Effector CD4-positive, alpha-beta T cell (primary cell): ENCODE measurements around the gene HJV.
A peak's percentile ranks its signal among the peaks of the same experiment; 100 is the strongest.

ENCODE experiments used
- DNase-seq: peaks from one replicate; pipeline ENCODE4 v3.0.0-alpha.2; 2020

HJV gene

DNA sequence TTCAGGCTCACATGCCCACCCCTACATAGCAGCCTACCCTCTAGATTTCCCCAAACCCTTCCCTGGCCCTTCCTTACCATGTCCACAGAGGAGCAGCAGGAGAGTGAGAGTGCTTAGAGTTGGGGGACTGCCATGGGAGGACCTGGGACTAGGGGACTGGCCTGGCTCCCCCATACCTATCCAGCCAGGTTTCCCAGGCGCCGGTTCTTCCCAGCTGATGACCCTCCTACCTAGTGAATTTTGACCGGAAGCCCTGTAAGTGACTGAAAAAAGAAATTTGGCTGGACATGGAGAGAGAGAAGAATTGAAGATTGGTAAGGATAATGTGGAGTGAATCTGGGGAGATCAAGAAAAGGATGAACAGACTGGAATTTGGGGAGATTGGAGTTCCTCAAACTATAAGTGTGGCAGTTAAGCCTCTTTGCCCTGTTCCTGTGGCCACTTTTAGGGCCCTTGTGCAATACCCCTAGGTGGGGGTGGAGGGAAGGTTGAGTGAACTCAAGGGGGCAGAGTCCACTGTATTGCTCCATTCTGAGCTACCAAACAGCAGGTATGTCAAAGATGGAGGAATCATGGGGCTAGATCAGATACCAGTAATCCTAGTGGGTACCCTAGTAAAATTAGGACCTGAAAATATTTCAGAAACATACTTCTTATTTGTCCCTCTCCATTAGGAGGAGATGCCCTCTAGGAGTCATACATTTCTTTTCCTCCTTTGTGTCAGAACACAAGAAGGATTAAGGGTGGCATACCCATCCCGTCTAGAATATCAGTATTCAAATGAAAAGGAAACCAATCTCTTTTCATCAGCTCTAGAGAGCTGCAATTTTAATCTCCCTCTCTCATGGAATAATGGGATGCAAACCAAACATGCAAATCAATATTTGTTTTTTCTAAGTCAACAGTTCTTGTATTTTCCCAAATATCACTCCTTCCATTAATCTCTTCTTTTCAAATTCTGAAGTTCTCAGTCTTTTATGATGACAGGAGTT lies 1.2 kb downstream of the HJV start:
- no peak for DNase-seq

DNA sequence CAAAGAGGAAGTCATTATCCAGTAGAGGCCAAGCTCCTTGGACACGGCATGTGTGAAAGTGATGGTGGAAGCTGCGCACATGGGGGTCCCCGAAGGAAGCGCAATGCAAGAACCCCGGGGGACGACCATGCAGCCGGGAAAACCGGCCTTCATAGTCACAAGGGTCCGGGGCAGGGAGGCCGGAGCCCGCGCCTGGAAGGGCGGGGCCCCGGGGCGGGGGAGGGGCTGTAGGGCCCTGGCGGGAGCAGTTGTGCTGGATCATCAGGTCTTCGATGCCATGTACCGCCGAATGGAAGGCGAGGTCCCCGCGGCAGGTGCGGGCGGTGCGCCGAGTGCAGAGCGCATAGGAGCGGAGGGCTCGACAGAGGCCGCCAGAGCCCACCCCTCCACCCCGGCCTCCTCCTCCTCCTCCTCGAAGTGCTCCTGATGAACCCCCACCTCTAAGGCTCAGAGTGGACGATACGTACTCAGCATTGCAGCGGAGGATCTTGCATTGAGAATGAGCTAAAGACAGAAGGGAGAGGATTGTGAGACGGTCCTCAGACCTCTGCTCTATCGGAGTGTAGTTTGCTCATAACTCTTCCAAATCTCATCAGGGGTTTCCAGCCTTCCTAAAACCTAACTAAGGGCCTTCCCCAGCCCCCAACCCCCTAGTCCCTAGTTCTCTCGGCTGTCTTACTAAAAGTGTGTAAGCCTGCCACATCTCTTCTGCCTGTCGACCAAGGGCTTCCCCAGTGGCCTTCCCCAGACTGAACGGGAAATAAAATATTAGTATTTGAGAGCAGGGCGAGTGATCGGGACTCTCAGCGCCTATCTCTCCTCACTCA lies 2.1 kb downstream of the HJV start:
- DNase-seq: no peak

- DNase-seq: no peak
Observed at GRCh38 chr1:146016891-146017290, 4.6 kb downstream of the HJV start.

DNA sequence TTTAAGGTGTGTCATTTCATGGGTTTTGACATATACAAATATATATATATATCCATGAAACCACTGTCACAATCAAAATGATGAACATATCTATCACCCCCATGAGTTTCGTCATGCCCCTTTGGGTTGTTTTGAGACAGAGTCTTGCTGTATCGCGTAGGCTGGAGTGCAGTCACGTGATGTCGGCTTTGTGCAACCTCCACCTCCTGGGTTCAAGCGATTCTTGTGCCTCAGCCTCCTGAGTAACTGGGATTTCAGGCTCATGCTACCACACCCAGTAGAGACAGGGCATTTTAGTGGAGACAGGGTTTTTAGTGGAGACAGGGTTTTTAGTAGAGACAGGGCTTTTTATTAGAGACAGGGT lies 8.0 kb downstream of the HJV start:
- DNase-seq: no peak

DNA sequence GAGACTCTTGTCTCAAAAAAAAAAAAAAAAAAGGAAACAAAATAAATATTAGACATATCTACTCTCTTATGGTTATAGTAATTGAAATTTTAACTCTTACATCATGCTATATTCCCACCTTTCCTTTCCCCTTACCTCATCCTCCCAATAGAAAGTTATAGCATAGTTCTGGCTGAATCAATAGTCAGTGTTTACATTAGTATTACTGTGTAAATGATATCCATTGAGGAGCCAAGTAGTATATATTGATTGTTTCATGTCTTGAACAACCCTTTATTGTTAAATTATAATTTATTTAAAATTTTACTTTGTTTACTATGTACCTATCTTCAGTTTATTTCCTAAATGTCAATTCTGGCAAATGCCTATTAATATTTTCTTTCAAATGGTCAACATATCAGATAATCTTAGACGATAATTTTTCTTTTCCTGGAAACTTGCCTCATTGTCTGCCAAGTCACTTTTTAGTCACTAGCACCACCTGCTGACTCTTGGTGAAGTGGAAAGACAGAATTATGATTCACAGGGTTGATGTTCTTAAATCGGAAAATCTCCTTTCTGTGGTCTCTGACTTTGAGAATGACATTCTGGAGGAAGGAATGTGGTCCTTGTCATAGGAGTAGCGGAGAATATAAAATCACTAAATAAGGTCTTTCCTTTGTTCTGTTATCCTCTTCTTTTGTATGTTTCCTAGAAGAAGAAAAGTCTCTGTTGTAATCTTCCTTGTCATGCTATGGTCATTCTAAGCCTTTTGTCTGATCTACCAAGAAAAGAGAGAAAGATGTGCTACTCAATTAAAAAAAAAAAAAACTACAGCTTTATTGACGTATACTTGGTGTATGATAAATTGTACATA lies 8.6 kb downstream of the HJV start:
- peak; percentile 57 for DNase-seq

GRCh38 chr1:146010126-146010738 lies 11.3 kb downstream of the HJV start:
- no peak for DNase-seq

GRCh38 chr1:146007489-146008133 lies 13.9 kb downstream of the HJV start:
- DNase-seq: no peak

GRCh38 chr1:146001709-146002108 lies 19.8 kb downstream of the HJV start:
- no peak for DNase-seq

DNA sequence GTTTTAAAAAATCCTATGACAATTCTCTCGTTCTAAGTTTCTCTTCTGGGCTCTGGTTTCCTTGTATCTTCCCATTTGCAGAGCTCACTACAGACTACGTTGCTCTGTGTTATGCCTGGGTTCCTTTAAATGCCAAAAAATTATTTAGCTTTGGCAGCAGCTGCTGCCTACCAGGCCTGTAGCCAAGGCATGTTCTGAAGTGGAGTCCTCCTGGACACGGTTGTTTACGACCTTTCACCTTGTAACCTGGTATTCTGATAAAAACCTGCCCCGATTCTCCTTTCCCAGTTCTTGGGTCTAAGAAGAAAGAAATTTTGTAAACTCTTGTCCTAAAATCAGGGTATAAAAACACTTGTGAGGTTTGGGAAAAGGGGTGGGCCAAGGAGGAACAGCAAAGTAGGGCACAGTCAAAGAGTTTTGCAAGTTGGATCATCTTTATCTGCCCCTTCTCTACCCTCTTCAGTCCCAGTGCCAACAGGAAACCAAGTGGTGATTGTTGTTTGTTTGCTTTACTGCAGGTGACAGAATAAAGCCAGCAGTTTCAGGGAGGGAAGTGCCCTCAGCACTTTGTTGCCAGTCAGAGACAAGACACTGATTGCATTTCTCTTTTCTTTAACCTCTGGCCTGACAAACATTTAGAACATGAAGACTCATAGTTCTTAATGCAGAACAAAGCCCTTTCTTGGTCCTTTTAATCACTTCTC lies 22.1 kb downstream of the HJV start:
- peak; percentile 35 for DNase-seq

DNA sequence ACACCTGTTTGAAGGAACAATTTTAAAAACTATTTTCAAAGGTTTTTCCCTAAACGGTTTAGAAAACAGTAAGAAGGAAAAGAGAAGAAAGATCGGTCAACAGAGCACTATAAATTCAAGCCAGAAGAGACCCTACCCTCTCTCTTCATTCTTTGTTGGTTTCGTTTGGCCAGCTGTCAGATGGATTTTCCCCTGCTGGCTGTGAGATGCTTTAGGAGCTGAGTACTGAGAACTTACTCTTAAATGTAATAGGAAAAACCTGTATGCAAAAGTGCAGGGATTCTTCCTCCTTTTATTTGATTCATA lies 23.9 kb downstream of the HJV start:
- no peak for DNase-seq

DNA sequence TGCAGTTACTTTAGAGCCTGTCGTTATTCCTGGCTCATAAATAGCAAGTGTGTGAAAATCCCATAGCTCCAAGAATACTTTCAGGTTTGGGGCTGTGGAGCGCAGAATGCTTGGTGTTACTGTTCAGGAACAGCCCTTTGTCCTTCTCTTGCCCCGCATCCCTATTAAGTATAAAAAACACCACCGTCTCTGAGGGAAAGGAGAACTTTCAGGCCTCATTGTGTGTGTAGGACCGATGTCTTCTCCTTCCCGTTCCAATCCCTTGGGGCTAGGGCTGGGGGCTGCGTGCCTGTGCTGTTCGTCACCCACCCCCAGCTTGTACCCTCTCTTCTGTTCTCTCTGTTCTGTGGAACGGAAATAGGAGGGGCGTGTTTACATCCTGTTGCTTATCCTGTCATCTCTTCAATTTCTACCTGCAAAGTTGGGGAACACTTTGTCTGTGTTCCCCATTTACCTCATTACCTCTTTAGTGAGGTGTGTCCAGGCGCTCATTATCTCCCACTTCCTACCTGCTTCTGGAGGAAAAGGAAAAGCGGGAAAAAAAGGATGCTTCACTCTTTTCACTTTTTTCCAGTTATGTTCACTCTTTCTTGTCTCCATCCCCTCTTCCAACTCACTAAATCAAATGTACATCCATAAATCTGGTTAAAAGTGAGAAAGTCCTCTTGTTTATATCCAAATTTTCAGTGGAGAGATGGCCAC lies 24.4 kb downstream of the HJV start:
- DNase-seq: peak; percentile 49

- DNase-seq: peak; percentile 89
Observed at GRCh38 chr1:145996433-145997015, 25.0 kb downstream of the HJV start, which contains the start of gene TXNIP. TSS of gene TXNIP (minus strand) at chr1:145996579. CDS start at chr1:145996266, 313 bp downstream.

- no peak for DNase-seq
Observed at GRCh38 chr1:145995964-145996432, 25.5 kb downstream of the HJV start.

DNA sequence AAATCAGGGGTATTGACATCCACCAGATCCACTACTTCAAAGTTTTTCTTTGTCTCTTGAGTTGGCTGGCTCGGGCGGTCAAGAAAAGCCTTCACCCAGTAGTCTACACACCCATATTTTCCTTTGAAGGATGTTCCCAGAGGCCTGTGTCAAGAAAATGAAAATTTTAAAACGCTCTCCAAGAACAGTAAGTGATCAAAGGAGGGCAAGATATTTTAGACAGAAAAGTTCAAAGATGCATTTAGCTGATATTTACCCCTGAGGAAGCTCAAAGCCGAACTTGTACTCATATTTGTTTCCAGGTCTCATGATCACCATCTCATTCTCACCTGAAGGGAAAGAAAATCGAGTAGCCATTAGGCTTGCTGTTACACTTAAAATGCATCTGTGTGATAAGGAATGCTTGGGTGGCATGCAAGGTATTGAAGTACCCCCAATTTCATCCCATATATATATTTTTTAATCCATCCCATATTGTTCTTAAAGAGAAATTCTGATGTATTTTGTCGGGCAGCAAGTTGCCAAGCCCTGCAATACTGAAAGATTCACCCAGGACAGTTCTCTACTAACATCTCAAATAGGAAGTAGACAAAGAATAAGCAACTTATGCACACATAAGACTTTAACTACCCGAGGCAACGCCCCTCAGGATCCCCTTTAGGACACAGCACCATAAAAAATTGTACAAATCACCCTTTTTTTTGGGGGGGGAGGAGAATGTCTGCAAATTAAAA lies 26.2 kb downstream of the HJV start:
- no peak for DNase-seq

GRCh38 chr1:145994391-145995120 lies 27.0 kb downstream of the HJV start:
- DNase-seq: peak; percentile 25

- no peak for DNase-seq
Observed at GRCh38 chr1:145993618-145994390, 27.7 kb downstream of the HJV start.

GRCh38 chr1:145992958-145993617 lies 28.4 kb downstream of the HJV start:
- DNase-seq: no peak
